RPMI7951 (cell line): ENCODE measurements around the gene SMPDL3A. TPM values are rescaled to one million over a fixed set of nuclear protein-coding genes. Genes with fewer than 3 reads are reported as not detected.

Source experiments
- total RNA-seq: library from RNA; depleted of rRNA; stranded (reverse); fragments of >200 nt; shearing (Covaris generic); gene quantifications from 2 replicates; pipeline ENCODE4 v1.2.3, GENCODE V29; 2014; rRNA removed

Gene SMPDL3A
- total RNA-seq, 1 experiment from 2014 or later, result 4.0 TPM

Other genes starting within 250 kb of the SMPDL3A start
- gene PKIB, start 178.9 kb upstream of the SMPDL3A start, total RNA-seq, result 0.72 TPM in 1 of 2 replicates, not detected in the other
- 0.60 and 1.4 TPM in 2 replicates for gene FABP7, start 9.5 kb upstream of the SMPDL3A start, total RNA-seq
- gene CLVS2, start 207.0 kb downstream of the SMPDL3A start, total RNA-seq, result not detected in 2 replicates